Activated CD4-positive, alpha-beta T cell treated with anti-CD3 and anti-CD28 coated beads, Interleukin-2, amount 50 U/mL, for 1 hour (primary cell): ENCODE measurements around the gene ETV7.

Experiments used
- DNase-seq: peaks from one replicate; pipeline ENCODE4 v3.0.0-alpha.2; 2020

ETV7 gene

GRCh38 chr6:36318690-36319435 lies 68.6 kb downstream of the ETV7 start:
- no peak for DNase-seq

- DNase-seq: no peak
Observed at GRCh38 chr6:36317623-36318022, 69.8 kb downstream of the ETV7 start.
